KOPT-K1 (cell line): ENCODE data around the gene CXCL16.

ENCODE experiments used
- H3K27ac ChIP-seq: fragments of 200-600 bp; sonication (generic); 2 replicates; pipeline ENCODE4 v1.5.1; 2016; ENCODE audit warnings: antibody characterized with exemption, mild to moderate bottlenecking, low read depth, low read length; ENCODE audit not compliant: poor library complexity, severe bottlenecking
- H3K36me3 ChIP-seq: fragments of 200-600 bp; sonication (generic); 2 replicates; pipeline ENCODE4 v1.5.1; 2017; ENCODE audit warnings: antibody characterized with exemption, mild to moderate bottlenecking, low read length, moderate library complexity; ENCODE audit not compliant: insufficient read depth
- H3K9me3 ChIP-seq: fragments of 200-600 bp; sonication (generic); 2 replicates; pipeline ENCODE4 v1.5.1; 2017; ENCODE audit warnings: antibody characterized with exemption, low read length, mild to moderate bottlenecking; ENCODE audit not compliant: insufficient read depth, poor library complexity, severe bottlenecking

CXCL16 gene

DNA sequence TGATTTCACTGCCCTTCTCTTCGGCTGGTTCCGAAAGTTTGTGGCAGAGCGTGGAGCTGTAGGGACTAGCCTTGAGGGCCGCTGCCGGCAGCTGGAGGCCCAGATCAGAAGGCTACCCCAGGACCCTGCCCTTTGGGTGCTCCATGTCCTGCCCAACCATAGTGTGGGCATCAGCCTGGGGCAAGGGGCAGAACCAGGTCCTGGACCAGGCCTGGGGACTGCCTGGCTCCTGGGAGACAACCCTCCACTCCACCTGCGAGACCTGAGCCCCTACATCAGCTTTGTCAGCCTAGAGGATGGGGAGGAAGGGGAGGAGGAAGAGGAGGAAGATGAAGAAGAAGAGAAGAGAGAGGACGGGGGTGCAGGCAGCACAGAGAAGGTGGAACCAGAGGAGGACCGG is 856 bp upstream of the CXCL16 start:
- no peaks in the 10 kb centered on the region for H3K36me3 ChIP-seq
- no peaks in the 10 kb centered on the region for H3K9me3 ChIP-seq
- no peak overlapping the region for H3K27ac ChIP-seq

DNA sequence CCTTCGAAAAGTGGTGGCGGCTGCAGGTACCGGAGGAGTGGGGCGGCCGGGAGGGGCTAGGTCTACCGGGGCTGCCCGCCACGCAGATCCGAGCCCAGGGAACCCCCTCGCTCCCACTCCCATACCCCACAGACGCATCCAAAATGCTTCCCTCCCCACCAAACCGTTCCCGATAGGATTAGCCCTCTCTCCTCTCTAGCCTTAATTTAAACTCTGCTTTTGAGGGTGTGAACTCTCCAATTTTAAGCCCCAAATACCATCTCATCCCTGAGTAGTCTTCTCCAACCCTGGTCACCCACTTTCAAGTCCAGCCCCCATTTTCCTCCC is 260 bp upstream of the CXCL16 start:
- no peaks in the 10 kb centered on the region for H3K9me3 ChIP-seq
- no peak overlapping the region for H3K27ac ChIP-seq

DNA sequence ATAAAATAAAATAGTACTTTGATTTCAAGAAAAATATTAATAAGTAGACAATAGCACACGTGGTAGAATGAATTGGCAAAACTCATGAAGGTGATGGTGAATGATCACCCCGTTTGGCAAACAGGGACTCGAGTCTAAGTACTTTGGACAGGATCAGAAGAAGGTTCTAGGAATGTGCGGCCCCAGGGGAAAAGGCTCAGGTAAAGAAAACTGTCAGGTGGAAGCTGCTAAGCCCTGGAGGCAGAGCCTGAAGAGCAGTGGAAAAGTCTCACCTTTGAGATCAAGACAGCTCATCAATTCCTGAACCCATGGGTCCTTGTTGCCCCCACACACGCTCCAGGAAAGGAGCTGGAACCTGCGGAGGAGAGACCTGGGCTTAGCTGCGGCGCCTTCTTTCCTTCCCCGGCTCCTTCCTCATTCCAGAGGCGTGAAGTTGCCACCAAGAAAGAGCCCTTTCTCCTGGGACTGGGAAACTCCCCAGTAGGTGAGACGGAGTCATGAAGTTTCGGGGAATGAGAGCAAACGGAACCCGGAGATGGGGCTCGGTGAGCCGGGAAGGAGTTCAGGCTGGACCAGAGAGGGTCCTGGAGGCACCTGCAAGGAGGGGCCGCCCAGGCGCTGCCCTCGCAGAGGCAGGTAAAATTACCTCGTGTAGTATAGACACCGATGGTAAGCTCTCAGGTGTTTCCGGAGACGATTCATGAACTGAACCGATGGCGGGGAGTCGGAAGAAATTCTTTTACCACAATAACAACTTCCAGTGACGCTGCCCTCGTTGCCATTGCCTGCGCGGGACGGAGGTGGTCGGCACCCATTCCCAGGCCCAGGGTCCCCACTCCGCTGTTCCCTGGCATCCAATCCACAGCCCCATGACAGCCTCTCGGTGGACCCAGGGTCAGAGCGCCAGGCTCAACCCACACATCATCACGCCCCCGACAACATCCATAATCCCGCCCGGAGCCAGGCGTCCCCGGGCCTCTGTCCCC is 1.3 kb downstream of the CXCL16 start:
- no peak overlapping the region for H3K27ac ChIP-seq
- no peaks in the 10 kb centered on the region for H3K9me3 ChIP-seq
- H3K36me3 ChIP-seq, result no peaks in the 10 kb centered on the region

More for the DNA sequence above, 260 bp upstream of the CXCL16 start:
- no peaks in the 10 kb centered on the region for H3K36me3 ChIP-seq

DNA sequence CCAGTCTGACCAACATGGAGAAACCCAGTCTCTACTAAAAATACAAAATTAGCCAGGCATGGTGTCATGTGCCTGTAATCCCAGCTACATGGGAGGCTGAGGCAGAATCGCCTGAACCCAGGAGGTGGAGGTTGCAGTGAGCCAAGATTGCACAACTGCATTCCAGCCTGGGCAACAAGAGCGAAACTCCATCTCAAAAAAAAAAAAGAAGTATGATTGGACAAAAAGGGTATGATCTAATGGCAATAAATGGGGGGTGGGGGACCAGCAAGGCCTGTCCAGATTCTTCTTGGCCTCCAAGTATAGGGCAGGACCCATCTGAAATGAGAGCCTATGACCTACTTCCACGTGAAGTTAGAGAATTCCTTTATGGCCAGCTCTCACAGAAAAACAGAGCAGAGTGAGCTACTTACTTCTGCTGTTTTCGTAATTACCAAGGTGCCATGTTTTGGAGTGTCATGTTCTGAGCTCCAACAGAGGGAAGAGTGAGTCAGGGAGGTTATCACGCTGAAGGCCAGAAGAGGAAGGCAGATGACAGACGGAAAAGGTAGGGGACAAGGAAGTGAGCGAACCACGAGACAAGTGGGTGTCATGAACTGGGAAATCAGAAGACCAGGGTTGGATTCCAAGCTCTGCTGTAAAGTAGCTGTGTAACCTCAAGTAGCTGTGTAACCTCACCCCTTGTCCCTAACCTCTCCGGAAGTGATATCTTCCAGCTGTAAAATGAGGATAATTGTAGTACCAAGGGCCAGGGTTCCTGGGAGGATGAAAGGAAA is 3.7 kb downstream of the CXCL16 start:
- Histone ChIP-seq H3K36me3 (no peaks in the 10 kb centered on the region), H3K9me3 (no peaks in the 10 kb centered on the region), H3K27ac (no peak overlapping the region)

DNA sequence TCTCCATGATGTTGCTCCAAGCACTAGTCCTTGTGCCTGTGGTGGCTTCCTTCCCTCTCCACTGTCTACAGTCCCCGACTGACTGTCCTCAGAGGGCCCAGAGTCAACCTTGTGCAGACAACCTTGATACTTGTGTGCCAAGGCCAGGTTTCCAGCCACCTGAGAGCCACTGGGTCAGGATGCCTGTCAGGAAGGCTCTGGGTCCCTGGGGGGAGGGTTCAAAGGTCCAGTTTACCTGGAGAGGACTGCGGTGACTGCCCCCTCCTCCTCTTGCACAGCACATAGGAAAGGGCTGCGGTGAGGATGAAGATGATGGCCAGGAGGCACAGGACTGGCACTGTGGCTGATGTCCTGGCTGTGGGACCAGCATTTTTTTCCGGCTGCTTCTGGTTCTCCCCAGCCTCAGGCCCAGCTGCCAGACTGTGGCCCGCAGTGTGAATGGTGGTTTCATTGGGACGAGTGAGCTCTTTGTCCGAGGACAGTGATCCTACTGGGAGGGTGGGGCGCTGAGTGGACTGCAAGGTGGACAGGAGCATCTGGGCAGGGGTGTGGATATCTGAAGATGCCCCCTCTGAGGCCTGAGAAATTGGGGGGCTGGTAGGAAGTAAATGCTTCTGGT is 4.8 kb downstream of the CXCL16 start:
- Histone ChIP-seq H3K36me3 (no peaks in the 10 kb centered on the region), H3K9me3 (no peaks in the 10 kb centered on the region), H3K27ac (no peak overlapping the region)

DNA sequence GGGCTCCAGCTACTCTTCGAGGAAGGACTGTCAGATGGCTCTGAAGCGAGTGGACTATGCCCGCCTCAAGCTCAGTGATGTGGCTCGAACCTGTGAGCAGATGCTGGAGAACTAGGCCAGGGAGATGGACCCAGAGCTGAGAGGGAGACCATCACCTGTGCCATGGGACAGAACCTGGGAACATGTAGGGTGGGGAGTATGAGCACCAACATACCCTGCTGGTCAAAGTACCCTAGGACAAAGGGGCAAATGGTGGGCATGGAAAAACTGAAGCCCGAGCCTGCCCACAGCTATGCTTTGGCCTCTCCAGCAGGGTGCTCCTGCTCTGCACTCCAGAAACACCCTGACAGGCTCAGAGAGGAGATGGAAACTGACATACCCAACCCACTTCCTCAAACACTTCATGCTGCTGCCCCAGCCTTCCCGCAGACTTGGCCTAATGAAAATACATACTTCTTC is 6.6 kb downstream of the CXCL16 start:
- Histone ChIP-seq H3K27ac (no peak overlapping the region), H3K36me3 (no peaks in the 10 kb centered on the region), H3K9me3 (no peaks in the 10 kb centered on the region)

DNA sequence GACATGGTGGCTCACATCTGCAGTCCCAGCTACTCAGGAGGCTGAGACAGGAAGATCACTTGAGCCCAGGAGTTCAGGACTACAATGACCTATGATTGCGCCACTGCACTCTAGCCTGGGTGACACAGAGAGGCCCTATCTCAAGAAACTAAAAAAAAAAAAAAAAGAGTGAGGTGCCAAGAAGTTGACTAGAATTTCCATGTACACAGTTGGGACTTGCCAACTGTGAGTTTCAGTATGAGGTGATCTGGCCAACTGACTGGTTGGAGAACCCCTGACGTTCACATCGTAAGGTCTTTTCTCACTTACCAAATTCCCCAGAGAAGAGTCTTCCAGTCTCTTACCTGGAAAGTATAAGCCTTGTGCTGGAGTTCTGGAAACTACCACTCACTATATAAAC is 11.6 kb downstream of the CXCL16 start:
- no peak overlapping the region for H3K27ac ChIP-seq
- no peaks in the 10 kb centered on the region for H3K9me3 ChIP-seq
- H3K36me3 ChIP-seq, result no peaks in the 10 kb centered on the region

DNA sequence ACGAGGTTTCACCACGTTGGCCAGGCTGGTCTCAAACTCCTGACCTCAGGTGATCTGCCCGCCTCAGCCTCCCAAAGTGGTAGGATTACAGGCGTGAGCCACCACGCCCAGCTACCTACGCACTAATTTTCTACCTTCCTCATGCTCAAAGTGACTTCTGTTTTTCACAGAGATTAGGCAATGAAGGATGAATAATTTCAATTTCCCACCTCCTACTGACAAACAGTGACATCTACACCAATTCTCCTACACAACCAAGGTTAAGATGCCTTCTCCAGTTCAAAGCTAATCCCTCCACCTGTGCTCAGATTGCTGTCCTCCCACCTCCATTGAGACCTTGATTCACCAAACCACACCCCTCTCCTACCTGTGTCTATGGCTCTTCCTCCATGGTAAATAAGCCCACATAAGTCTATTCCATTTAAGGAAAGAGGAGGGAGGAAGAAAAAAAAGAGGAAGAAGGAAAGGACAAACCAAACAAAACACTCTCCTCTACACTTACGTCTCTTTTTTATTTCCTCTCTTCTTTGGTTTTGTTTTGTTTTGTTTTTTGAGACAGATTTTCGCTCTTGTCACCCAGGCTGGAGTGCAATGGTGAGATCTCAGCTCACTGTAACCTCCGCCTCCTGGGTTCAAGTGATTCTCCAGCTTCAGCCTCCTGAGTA is 13.9 kb downstream of the CXCL16 start:
- Histone ChIP-seq H3K9me3 (no peaks in the 10 kb centered on the region), H3K36me3 (peaks cover 11% of the 10 kb centered on the region), H3K27ac (no peak overlapping the region)

DNA sequence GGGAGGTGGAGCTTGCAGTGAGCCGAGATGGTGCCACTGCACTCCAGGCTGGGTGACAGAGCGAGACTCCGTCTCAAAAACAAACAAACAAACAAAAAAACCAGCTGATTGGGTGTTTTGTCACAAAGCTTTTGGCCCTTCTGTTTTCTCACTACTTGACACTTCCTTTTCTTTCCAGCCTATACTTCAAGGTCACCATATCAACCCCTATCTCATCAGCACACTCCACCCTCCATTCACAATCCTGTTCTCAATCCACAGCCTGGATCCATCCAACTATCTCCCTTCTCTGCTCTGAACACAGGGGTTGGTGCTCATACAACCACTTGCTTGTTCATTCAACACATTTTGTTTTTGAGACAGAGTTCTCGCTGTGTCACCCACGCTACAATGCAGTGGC is 15.1 kb downstream of the CXCL16 start:
- no peak overlapping the region for H3K27ac ChIP-seq
- H3K36me3 ChIP-seq, result peaks cover 22% of the 10 kb centered on the region
- no peaks in the 10 kb centered on the region for H3K9me3 ChIP-seq

DNA sequence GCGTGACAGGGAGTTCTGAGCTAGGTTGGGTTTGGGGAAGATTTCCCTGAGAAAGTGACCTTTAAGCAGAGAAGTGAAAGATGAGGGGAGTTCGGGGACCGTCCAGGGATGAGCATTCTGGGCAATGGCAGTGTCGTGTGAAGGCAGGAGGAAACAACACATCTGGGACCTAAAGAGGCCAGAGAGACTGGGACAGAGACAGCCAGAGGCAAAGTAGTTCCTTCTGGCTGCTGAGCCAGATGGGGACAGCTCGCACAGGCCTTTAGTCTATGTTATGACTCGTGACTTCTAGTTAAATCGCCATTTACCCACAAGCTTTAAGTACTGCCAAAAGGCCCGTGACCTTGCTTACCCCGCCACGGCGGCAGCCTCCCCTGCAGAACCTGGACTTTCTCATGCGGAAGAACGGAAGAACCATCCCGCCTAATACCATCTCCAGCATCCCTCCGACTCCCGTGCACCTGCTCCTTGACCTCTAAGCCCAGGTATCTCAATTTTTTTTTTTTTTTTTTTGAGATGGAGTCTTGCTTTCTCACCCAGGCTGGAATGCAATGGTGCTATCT is 17.0 kb downstream of the CXCL16 start:
- no peak overlapping the region for H3K27ac ChIP-seq
- no peaks in the 10 kb centered on the region for H3K9me3 ChIP-seq
- H3K36me3 ChIP-seq, result peaks cover 41% of the 10 kb centered on the region

DNA sequence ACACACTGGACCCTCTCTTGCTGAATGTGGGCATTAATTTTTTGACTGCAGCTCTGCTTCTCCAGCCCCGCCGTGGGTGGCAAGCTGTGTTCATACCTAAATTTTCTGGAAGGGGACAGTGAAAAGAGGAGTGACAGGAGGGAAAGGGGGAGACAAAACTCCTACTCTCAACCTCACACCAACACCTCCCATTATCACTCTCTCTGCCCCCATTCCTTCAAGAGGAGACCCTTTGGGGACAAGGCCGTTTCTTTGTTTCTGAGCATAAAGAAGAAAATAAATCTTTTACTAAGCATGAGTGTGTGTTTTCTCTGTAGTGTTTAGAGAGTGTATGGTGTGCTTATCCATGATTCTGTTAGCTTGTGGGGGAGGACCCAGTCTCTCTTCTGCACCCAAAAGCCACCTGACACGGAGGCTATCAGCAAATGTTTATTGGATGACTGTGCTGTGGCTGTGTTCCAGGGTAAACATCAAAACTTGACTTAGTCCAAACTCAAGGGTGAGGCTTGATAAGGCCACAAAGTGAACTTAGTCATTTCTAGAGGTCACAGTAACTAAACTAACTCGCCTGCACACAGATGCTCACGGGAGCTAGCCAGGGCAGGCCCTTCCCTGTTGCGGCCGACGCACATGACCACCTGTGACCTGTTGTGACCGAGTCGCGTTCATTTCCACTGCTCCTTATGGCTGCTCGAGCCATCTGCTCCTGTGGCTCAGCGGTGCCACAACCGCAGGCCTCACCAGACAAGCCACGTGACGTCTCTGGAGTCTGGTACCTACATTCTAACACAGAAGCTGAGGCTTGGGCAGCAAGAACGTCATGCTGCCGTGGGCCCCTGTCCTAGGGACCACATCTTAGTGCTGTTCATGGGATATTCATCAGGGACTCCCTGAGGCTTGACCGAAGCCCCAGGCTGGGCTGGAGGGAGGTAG is 18.3 kb downstream of the CXCL16 start:
- Histone ChIP-seq H3K27ac (no peak overlapping the region), H3K9me3 (no peaks in the 10 kb centered on the region), H3K36me3 (peaks cover 54% of the 10 kb centered on the region)

DNA sequence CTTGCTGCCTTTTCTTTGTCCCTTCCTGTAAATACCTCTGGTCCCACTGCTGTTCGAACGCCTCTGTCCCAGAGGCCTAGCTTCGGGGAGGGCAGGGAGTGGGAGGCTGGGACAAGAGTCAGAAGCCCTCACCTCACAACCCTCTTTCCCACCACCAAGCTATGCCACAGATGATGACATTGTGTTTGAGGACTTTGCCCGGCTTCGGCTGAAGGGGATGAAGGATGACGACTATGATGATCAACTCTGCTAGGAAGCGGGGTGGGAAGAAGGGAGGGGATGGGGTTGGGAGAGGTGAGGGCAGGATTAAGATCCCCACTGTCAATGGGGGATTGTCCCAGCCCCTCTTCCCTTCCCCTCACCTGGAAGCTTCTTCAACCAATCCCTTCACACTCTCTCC is 18.9 kb downstream of the CXCL16 start:
- H3K27ac ChIP-seq, result no peak overlapping the region
- peaks cover 61% of the 10 kb centered on the region for H3K36me3 ChIP-seq
- H3K9me3 ChIP-seq, result no peaks in the 10 kb centered on the region

DNA sequence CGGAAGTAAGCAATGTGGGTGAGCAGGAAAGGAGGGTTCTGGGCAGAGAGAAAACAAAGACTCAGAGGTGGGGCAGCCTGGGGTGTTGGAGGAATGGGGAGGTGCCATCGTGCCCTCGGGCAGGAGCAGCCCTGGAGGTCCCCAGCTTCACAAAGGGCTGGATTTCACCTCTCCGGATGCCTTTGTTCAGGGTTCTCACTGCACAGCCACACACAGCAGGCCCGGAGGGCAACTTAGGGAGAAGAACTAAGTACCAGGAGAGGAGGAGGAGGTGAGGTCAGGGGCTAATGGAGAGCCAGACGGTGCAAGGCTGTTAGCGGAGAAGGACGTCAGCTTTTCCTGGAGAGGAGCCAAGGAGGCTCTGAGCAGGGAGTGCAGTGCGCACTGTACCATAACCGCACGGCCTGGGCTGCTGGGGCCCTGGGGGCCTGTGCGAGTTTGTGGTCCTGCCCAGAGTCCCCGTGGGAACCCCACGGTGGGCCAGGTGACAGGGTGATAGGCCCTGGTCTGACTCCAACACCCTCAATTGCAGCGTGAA is 20.0 kb downstream of the CXCL16 start:
- Histone ChIP-seq H3K36me3 (peaks cover 64% of the 10 kb centered on the region), H3K27ac (no peak overlapping the region), H3K9me3 (no peaks in the 10 kb centered on the region)
